ENCODE data around the gene CIC.
A peak's percentile ranks its signal among the peaks of the same experiment; 100 is the strongest.

DNA sequence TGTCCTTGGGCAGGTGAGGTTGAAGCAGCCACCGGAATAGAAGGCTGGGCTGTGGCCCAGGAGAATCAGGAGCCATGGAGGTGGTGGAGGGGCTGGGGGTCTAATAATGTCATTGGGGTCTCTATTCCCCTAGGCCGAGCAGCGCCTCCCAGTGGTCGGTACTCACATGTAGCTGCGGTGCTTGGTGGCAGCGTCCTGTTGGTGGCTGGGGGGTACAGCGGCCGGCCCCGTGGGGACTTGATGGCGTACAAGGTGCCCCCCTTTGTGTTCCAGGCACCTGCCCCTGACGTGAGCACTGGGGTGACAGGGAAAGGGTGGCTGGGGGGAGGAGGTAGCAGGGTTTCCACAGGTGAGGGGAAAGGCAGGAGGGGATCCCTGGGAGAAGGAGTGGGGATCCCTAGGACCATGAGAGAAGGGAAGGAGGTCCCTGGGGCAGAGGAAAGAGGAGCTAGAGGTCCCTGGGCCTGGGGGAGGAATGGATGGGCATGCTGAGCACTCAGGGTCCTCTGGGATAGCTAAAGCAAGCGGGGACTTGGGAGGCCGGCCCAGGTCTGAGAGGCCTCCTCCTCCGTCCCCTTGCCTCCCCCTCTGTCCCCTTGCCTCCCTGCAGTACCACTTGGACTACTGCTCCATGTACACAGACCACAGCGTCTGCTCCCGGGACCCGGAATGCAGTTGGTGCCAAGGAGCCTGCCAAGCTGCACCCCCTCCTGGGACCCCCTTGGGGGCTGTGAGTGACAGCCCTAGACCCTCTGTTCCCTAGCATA lies 74.5 kb downstream of the CIC start:
- peak; percentile 36 for TF ChIP-seq CTCF (IDR thresholded peaks at IDR 0.05; ENCODE audit: low read depth, low read length)
- TF ChIP-seq EZH2phosphoT487 (IDR thresholded peaks at IDR 0.05; ENCODE audit: low read depth), result no peak

Measured in OCI-LY3 (cell line).